NOMO-1 treated with DMSO at 0.1 percent for 48 hours (cell line): ENCODE results near the gene OSMR.
A peak's percentile ranks its signal among the peaks of the same experiment; 100 is the strongest.

ENCODE experiments used
- DNase-seq: peaks from one replicate; lab custom pipeline; 2025; ENCODE audit not compliant: unreplicated experiment; lab: John Stamatoyannopoulos, UW

The OSMR gene

DNA sequence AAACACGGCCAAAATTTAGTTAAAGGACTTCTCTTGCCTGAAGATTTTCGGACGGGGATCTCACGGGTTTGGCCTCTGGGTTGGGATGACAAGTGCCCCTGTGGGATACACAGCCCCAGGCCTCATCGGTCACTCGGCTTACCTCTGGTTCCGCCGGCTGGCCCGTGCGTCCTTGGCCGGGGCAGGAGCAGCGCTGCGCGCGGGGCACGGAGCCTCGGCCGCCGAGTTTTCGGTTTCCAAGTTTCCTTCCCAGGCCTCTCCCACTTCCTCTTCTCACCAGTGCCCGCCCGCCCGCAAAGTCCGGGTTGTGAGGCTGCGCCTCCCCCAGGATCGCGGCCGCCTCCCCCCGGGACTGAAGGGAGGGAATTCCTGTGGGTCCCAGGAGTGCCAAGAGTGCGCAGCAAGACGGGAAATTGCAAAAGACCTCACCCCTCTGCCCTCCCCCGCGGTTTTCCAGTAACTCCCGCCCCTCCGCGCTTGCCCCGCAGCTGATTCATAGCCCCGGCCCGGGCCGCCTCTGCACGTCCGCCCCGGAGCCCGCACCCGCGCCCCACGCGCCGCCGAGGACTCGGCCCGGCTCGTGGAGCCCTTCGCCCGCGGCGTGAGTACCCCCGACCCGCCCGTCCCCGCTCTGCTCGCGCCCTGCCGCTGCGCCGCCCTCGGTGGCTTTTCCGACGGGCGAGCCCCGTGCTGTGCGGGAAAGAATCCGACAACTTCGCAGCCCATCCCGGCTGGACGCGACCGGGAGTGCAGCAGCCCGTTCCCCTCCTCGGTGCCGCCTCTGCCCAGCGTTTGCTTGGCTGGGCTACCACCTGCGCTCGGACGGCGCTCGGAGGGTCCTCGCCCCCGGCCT, at the start of gene OSMR:
Gene OSMR, plus strand, starts transcription at position 487 of the 853 bp plus-strand sequence. CDS start 23,033 bp downstream, outside the sequence.
- DNase-seq = no peak

- no peak for DNase-seq
Measured at GRCh38 chr5:38796742-38797108, 49.1 kb upstream of the OSMR start.

- DNase-seq = no peak
Measured at GRCh38 chr5:38797838-38798237, 48.0 kb upstream of the OSMR start.

DNA sequence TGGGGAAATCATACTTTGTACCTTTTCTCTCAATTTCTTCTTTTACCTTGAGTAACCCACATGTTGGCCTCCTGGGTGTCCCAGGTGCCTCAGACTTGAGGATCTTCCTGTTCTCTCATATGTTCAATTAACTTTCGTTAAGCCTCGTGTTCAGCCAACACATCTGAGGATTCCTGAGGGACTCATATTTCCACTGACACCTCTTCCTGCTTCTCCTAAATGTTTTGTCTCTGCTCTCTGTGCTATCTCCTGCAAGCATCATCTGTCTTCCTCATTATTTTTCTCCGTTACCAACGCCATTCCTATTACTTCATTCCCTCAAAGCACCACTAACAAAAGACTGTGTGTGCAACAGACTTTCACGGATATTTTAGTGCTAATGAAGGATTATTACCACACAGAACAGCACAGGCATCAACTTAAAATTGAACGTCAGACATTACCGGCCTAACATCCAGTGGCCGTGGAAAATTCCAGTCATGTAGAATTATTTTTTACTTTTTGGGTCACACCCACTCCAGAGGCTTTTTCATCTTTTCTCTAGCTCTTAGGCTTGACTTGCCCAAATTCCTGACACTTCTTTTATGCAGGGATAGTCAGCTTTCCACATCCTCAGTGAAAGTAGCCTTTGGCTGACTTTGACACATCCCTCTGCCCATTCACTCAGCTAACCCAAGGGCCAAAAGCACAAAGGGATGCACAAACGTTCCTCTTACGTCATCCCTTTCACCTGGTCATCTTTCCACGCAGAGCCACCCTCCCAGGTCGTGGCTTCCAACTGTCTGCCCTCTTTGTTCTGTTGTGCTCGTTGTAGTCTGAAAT, 46.0 kb upstream of the OSMR start:
- no peak for DNase-seq

DNA sequence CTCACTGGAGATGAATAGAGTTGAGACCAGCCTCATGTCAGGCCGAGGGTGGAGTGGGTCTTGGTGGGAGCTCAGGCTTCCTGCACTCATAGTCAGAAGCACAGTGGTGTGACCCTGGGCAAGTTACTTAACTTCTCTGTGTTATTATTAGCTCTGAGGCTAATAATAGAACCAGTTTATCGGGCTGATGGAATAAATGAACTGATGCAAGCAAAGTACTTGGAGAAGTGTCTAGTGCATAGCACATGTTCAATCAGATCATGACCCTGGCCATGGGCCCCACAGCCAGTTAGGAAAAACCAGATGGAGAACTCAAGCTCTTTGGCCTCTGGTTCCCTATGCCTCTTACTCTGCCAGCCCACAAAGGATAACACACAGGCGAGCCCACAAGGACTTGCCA, 45.3 kb upstream of the OSMR start:
- no peak for DNase-seq

DNA sequence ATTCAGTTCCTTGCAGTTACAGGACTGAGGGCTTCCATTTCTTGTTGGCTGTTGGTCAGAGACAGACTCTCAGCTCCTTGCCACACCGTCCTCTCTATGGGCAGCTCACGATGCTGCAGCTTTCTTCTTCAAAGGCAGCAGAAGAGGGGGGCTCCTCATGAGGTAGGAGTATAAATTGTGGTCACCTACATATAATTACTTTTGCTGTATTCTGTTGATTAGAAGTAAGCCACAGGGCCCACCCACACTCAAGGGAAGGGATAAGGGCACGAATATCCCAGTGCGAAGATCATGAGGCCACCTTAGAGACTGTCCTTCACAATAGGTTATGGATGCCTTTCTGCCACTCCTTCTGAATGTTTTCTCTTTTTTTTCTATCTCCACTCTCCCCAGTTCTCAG, 43.7 kb upstream of the OSMR start:
- DNase-seq = no peak

- DNase-seq = no peak
Measured at GRCh38 chr5:38803246-38803645, 42.6 kb upstream of the OSMR start.

- no peak for DNase-seq
Measured at GRCh38 chr5:38806775-38807258, 39.0 kb upstream of the OSMR start.

DNA sequence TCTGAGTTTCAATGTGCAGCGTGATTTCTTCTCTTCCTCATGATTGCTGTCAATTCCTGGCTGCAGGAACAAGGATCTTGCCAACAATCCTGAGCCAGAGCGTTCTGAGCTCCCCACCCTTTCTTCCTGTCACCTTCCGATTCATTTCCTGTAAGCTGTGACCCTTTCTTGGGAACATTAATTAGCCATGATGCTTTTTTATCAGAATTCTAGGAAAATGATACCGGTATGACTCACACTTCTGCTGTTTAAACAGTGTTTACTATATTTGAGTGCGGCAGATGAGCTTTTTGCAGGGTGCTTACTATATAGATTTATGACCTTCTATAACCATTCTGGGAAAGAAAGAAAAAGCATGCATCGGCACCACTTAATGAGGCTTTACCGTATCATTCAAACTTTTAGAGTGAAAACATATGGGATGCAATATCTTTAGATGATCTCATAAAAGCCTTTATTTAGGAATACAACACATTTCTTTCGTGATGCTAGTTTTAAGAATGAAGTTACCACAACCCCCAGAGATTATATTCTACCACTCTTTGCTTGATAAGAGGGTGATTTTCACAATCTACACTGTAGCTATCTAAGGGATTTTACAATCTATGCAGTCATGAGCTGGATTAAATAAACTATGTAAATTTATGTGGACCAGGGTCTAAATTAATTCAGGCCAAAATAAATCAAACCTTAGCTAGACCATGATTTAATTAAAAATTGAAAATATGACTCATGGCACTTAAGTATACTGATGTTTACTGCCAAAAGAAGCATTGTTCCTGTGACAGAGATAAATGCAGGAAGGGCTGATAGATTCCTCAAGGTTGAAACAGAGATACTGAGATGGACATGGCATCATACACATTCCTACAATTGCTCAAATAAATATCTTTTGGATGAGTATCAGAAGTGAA, 38.0 kb upstream of the OSMR start:
- no peak for DNase-seq

DNA sequence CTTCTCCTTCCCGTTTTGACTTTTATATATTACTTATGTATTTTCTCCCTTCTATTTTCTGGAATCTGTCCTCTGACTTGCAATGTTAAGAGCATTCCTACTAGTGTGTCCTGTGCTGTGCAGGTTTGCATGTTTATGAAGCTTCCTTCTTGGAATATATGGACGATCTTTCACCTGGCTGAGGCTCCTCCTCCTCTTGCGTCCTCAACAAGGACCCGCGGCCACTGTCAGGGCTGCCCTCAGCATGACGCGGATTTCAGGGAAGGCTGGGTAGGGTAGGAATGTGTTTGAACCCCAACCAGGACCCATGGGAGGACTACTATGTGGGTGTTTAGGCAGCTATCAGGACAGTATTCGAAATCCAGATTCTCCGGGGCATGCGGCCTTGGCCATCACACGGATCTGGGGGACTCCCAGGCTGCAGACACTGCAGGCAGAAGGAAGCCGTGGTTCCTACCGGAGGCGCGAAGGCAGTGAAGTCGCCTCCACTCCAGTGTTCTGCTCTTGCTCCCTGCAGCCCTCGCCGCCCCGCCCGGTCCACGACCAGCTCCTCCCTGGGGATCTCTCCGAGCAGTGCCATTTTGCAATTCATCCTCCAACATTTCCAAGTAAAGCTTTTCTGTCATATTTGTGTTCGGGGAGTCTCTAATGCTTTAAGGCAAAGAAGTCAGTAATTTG, 37.0 kb upstream of the OSMR start:
- no peak for DNase-seq

DNA sequence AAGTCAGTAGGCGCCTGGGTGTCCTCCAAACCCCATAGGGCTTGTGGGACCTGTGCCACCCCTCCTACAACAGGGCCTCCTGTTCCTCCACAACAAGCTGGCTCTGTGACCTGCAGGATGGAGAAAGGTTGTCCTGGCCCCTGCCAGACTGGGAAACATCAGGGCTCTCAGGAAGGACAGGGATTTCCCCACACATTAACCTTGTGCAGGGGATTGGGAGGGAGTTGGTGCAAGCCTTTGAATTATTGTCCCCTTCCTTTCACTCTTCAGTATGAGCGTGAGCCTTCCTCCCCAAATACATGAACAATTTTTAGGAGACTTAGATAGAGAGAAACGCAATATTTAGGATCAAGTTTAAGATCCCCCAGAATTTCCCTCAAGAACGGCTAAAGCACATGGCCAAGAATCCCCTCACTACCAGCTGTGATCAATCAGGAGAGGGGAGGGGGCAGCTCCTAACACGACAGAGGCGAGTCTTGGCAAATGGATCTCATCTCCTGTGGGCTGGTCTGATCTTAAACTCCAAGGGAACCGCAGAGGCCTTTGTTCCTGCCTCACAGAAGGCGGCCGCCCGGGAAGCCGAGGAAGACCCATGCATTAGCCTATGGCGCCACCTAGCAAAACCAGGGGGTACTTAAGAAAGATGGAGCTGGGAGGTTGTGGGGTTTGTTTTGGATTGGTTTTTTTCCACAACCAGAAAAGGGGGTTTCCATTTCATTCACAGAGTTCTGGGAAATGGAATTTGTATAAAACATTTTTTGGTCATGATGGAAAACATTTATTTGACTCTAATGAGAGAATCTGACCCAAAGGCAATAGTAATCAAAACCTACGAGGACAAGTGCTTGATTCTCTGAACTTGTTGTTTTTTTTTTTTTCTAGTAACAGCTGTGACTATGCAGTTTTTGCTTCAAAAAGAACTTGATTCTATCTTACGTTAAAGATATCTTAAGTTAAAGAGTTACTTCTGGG, 36.1 kb upstream of the OSMR start:
- DNase-seq = peak; percentile 73

DNA sequence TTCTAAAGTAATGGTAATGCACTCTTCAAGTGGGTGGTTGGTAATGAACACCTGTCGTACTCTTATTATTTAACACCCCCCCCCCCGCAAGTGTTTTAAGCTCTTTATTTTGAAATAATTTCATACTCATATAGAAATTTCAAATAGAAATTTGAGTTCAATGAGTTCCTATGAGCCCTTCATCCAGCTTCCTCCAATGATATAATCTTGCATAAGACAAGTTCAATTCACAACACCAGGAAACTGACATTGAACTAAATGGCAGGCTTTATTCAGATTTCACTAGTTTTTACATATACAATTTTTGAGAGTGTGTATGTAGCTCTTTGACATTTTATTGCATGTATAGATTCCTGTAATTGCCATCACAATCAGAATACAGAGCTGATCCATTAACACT, 30.9 kb upstream of the OSMR start:
- no peak for DNase-seq

GRCh38 chr5:38816083-38817030, 29.5 kb upstream of the OSMR start:
- no peak for DNase-seq

GRCh38 chr5:38821679-38822078, 24.1 kb upstream of the OSMR start:
- no peak for DNase-seq

- no peak for DNase-seq
Measured at GRCh38 chr5:38823503-38823902, 22.3 kb upstream of the OSMR start.

DNA sequence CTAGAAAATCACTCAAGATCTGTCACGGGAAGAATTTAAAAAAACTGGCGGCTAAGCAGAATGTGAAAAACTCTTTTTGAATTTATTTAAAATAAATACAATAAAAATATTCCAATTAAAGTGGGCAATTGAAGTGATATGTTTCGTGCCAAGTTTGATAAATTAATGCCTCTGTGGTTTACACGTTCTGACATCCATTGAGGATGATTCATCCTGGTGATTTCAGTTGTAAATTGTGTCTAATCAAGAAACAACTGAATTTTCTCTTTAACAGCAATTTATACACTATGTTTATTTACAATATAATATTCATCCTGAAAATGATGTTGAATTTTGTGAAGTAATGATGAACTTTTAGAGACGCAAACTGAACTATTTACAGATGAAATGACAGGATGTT, 21.0 kb upstream of the OSMR start:
- no peak for DNase-seq

DNA sequence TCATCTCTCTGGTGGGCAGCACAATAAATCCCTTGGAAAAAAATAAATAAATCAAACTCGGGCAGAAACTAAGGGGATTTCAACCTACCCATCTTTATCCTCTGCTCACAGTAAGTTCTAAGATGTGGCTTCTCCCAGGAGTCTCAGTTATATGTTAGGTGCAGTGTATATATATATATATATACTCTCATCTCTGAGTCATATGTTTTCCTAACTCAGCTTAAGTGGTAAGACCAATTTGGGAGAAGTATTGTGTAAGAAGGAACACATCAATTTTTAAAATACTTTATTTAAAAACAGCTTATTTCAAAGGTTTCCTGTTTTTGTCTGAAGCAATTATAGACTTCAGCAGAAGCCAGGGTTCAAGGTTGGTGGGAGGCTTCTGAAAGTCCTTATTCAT, 20.3 kb upstream of the OSMR start:
- DNase-seq = peak; percentile 52

GRCh38 chr5:38827525-38827924, 18.3 kb upstream of the OSMR start:
- DNase-seq = no peak
